Measurements from ENCODE around the gene DES. TPM values are rescaled to one million over a fixed set of nuclear protein-coding genes. Genes with fewer than 3 reads are reported as not detected.

DES gene
- 100 to 1,000 TPM in 2 of 4 donors, 10 to 100 TPM in 2; 82.0 to 574 (median 112) TPM for total RNA-seq

GRCh38 chr2:219418155-219419011, at the start of gene DES:
Gene DES, plus strand, starts transcription at chr2:219418377. Its CDS starts 86 bp downstream, at chr2:219418463.
- H3K9me3 ChIP-seq = no peaks in the 10 kb centered on the region
- peaks cover 0 to 12% (median 0%) of the 10 kb centered on the region in 4 donors for H3K4me1 ChIP-seq
- no peak for TF ChIP-seq POLR2A (IDR thresholded peaks at IDR 0.05)
- no peak for TF ChIP-seq CTCF (IDR thresholded peaks at IDR 0.05)
- H3K4me3 ChIP-seq = peak within 1 kb of the TSS in 3 of 4 donors; percentile 6 to 51 (median 26)
- no peaks in the 10 kb centered on the region for H3K36me3 ChIP-seq
- peak within 1 kb of the TSS in 2 of 4 donors; percentile 40 to 90 for H3K27ac ChIP-seq
- peaks cover 0 to 10% of the 10 kb centered on the region in 2 donors for H3K27me3 ChIP-seq
- no peak for DNase-seq

GRCh38 chr2:219368690-219369191, 49.4 kb upstream of the DES start:
- Histone ChIP-seq H3K4me3 (no peak overlapping the region), H3K4me1 (no peaks in the 10 kb centered on the region), H3K9me3 (no peaks in the 10 kb centered on the region), H3K27ac (peak overlapping the region in 3 of 4 donors; percentile 25 to 52 (median 34)), H3K27me3 (no peaks in the 10 kb centered on the region), H3K36me3 (peaks cover 0 to 7% (median 0%) of the 10 kb centered on the region in 3 donors)
- no peak for DNase-seq
- TF ChIP-seq POLR2A (IDR thresholded peaks at IDR 0.05) = no peak
- no peak for TF ChIP-seq CTCF (IDR thresholded peaks at IDR 0.05)

GRCh38 chr2:219369447-219369861, 48.7 kb upstream of the DES start:
- H3K9me3 ChIP-seq = no peaks in the 10 kb centered on the region
- no peaks in the 10 kb centered on the region for H3K27me3 ChIP-seq
- peak in 1 of 3 donors; percentile 60 for DNase-seq
- H3K4me1 ChIP-seq = no peaks in the 10 kb centered on the region
- H3K36me3 ChIP-seq = peaks cover 0 to 14% (median 0%) of the 10 kb centered on the region in 3 donors
- no peak overlapping the region for H3K4me3 ChIP-seq
- H3K27ac ChIP-seq = peak overlapping the region in 1 of 4 donors; percentile 52
- TF ChIP-seq POLR2A (IDR thresholded peaks at IDR 0.05) (no peak), CTCF (IDR thresholded peaks at IDR 0.05) (no peak)

- Histone ChIP-seq H3K36me3 (peaks cover 0 to 72% (median 0%) of the 10 kb centered on the region in 3 donors), H3K9me3 (no peaks in the 10 kb centered on the region), H3K4me1 (no peaks in the 10 kb centered on the region), H3K27ac (no peak overlapping the region), H3K27me3 (no peaks in the 10 kb centered on the region), H3K4me3 (no peak overlapping the region)
- DNase-seq = no peak
- TF ChIP-seq POLR2A (IDR thresholded peaks at IDR 0.05) (no peak), CTCF (IDR thresholded peaks at IDR 0.05) (no peak)
These were observed 39.9 kb upstream of the DES start for GRCh38 chr2:219378163-219378851.

GRCh38 chr2:219380926-219381325, 37.3 kb upstream of the DES start:
- TF ChIP-seq POLR2A (IDR thresholded peaks at IDR 0.05) (no peak), CTCF (IDR thresholded peaks at IDR 0.05) (no peak)
- no peak overlapping the region for H3K27ac ChIP-seq
- DNase-seq = no peak
- H3K27me3 ChIP-seq = no peaks in the 10 kb centered on the region
- no peak overlapping the region for H3K4me3 ChIP-seq
- peaks cover 0 to 80% (median 0%) of the 10 kb centered on the region in 3 donors for H3K36me3 ChIP-seq
- peaks cover 0 to 15% (median under 1%) of the 10 kb centered on the region in 4 donors for H3K4me1 ChIP-seq
- H3K9me3 ChIP-seq = no peaks in the 10 kb centered on the region

Data from Peyer's patch (tissue), 4 donors.